HepG2 (cell line): ENCODE data around the gene SAMM50. TPM values are rescaled to one million over a fixed set of nuclear protein-coding genes. Genes with fewer than 3 reads are reported as not detected.

Experiments
- ATAC-seq: fragments of 200-7000 bp; cut with Tn5 transposase; 3 replicates; pipeline ENCODE4 v1.9.1; 2020; ENCODE audit warnings: mild to moderate bottlenecking, moderate library complexity
- BruUV-seq: library from RNA; stranded (reverse); fragments of 400-500 nt; replicated peaks from 2 replicates; lab custom pipeline; 2021; lab: Mats Ljungman, UMichigan
- CTCF ChIA-PET: fragments of 300-600 bp; formaldehyde crosslinking; extraction: SDS; loops from one replicate; lab custom pipeline; 2021; ENCODE audit warnings: low total read pairs, inconsistent platforms, low intra/inter-chr PET ratio; lab: Yijun Ruan, JAX
- POLR2A ChIA-PET: fragments of 350-600 bp; sonication (Branson Sonifier 250); formaldehyde crosslinking; loops from one replicate; lab custom pipeline; 2020; ENCODE audit warnings: antibody characterized with exemption, inconsistent platforms; lab: Yijun Ruan, JAX
- DNase-seq: peaks from one replicate; pipeline ENCODE4 v3.0.0-alpha.2; 2015; ENCODE audit warnings: low spot score
- FAIRE-seq: peaks from 3 replicates; lab custom pipeline; 2011; peaks lifted over from hg19 to GRCh38; lab: Jason Lieb, UNC
- H2AFZ ChIP-seq: one replicate; pipeline ENCODE4 v1.6.1; 2011; ENCODE audit warnings: low read length, inconsistent platforms
- H3K27ac ChIP-seq: fragments of 300-600 bp; 3 replicates; pipeline ENCODE4 v1.8.0; 2011; ENCODE audit warnings: mixed run types, mild to moderate bottlenecking, mixed read lengths, low read length, inconsistent platforms; ENCODE audit not compliant: insufficient read depth; ENCODE audit errors: extremely low read length
- H3K27me3 ChIP-seq, 2 experiments: fragments of 200-600 bp in 1 of 2; 2 replicates in 1 of 2; 3 replicates in 1 of 2; pipeline versions ENCODE4 v1.6.0 to v1.8.0; 2011; ENCODE audit warnings: low read length in 2 of 2, mild to moderate bottlenecking in 2 of 2, moderate library complexity in 2 of 2, inconsistent platforms in 1 of 2; ENCODE audit not compliant: insufficient read depth in 2 of 2, control insufficient read depth in 1 of 2
- H3K36me3 ChIP-seq, 2 experiments: fragments of 200-600 bp in 1 of 2; replicated peaks in 1 of 2; 2 replicates in 1 of 2; 3 replicates in 1 of 2; pipeline versions ENCODE4 v1.5.1 to v1.8.0; 2011; ENCODE audit warnings: low read length in 2 of 2, inconsistent platforms in 1 of 2; ENCODE audit not compliant: insufficient read depth in 2 of 2, control insufficient read depth in 1 of 2
- H3K4me1 ChIP-seq: 2 replicates; pipeline ENCODE4 v1.5.1; 2012; ENCODE audit warnings: low read length, inconsistent platforms; ENCODE audit not compliant: insufficient read depth
- H3K4me2 ChIP-seq: 2 replicates; pipeline ENCODE4 v1.6.0; 2011; ENCODE audit warnings: low read depth, low read length, inconsistent platforms
- H3K4me3 ChIP-seq, 3 experiments: fragments of 200-600 bp in 1 of 3; sonication (generic), shearing (Covaris generic) in 1 of 3; replicated peaks in 1 of 3; 2 replicates each; pipeline ENCODE4 v1.5.1; 2011 to 2016; ENCODE audit warnings: low read length in 3 of 3, inconsistent platforms in 2 of 3, low read depth in 2 of 3, mild to moderate bottlenecking in 2 of 3, control low read depth in 1 of 3, mixed read lengths in 1 of 3; ENCODE audit not compliant: insufficient read depth in 1 of 3
- H3K79me2 ChIP-seq: one replicate; pipeline ENCODE4 v1.6.1; 2011; ENCODE audit warnings: low read length, inconsistent platforms; ENCODE audit not compliant: insufficient read depth
- H3K9ac ChIP-seq: 2 replicates; pipeline ENCODE4 v1.6.0; 2011; ENCODE audit warnings: mild to moderate bottlenecking, low read depth, low read length, inconsistent platforms; ENCODE audit not compliant: insufficient read depth
- H3K9me3 ChIP-seq: 2 replicates; pipeline ENCODE4 v1.5.1; 2012; ENCODE audit warnings: mild to moderate bottlenecking, low read length
- H4K20me1 ChIP-seq: 2 replicates; pipeline ENCODE4 v1.6.0; 2011; ENCODE audit warnings: inconsistent platforms, mild to moderate bottlenecking, low read length, moderate library complexity; ENCODE audit not compliant: insufficient read depth
- BATF2 ChIP-seq: sonication (generic); formaldehyde crosslinking; IDR thresholded peaks from 2 replicates; pipeline ENCODE4 v1.8.0; 2022; ENCODE audit warnings: mild to moderate bottlenecking, missing genetic modification reagents, moderate library complexity
- EHMT2 ChIP-seq: fragments of 200-600 bp; sonication (generic); IDR thresholded peaks from 2 replicates; pipeline ENCODE4 v1.7.0; 2017; ENCODE audit warnings: antibody characterized with exemption, low read depth, low read length, borderline replicate concordance
- FOXA3 ChIP-seq: IDR thresholded peaks from 2 replicates; pipeline ENCODE4 v1.6.1; 2016; ENCODE audit warnings: missing genetic modification reagents, missing compliant biosample characterization
- GRHL1 ChIP-seq: sonication (generic); formaldehyde crosslinking; conservative IDR thresholded peaks from 2 replicates; pipeline ENCODE4 v1.8.0; 2022; ENCODE audit warnings: missing genetic modification reagents
- HNRNPL ChIP-seq: fragments of 200-400 bp; formaldehyde crosslinking; IDR thresholded peaks from 2 replicates; pipeline ENCODE4 v1.6.1; 2017; ENCODE audit warnings: mild to moderate bottlenecking, low read depth, low read length
- KLF16 ChIP-seq, 2 experiments: sonication (generic) in 1 of 2; formaldehyde crosslinking in 1 of 2; IDR thresholded peaks; 2 replicates each; pipeline versions ENCODE4 v1.6.1 to v1.8.0; 2016 to 2023; ENCODE audit warnings: missing genetic modification reagents in 2 of 2, missing compliant biosample characterization in 1 of 2
- MIER2 ChIP-seq: IDR thresholded peaks from 2 replicates; pipeline ENCODE4 v1.6.1; 2016; ENCODE audit warnings: missing biosample characterization, missing genetic modification reagents
- MTA1 ChIP-seq: sonication (generic); formaldehyde crosslinking; IDR thresholded peaks from 2 replicates; pipeline ENCODE4 v1.4.0; 2020; ENCODE audit warnings: missing genetic modification reagents, mild to moderate bottlenecking, borderline replicate concordance
- REL ChIP-seq: sonication (generic); formaldehyde crosslinking; conservative IDR thresholded peaks from 2 replicates; pipeline ENCODE4 v1.8.0; 2022; ENCODE audit warnings: mild to moderate bottlenecking, missing genetic modification reagents, moderate library complexity
- REPIN1 ChIP-seq: sonication (generic); formaldehyde crosslinking; IDR thresholded peaks from 2 replicates; pipeline ENCODE4 v1.8.0; 2022; ENCODE audit warnings: missing genetic modification reagents, low read depth, mild to moderate bottlenecking, borderline replicate concordance
- RFX1 ChIP-seq: fragments of 450-650 bp; IDR thresholded peaks from 2 replicates; pipeline ENCODE4 v1.6.1; 2017
- SKI ChIP-seq: fragments of 450-650 bp; IDR thresholded peaks from one replicate; pipeline ENCODE4 v1.6.1; 2018; ENCODE audit warnings: mild to moderate bottlenecking; ENCODE audit not compliant: partially characterized antibody
- ZBTB34 ChIP-seq: sonication (generic); formaldehyde crosslinking; IDR thresholded peaks from 2 replicates; pipeline ENCODE4 v1.8.0; 2022; ENCODE audit warnings: mild to moderate bottlenecking, missing genetic modification reagents
- ZFP41 ChIP-seq: sonication (generic); formaldehyde crosslinking; IDR thresholded peaks from 2 replicates; pipeline ENCODE4 v1.4.0; 2020; ENCODE audit warnings: mild to moderate bottlenecking, missing genetic modification reagents, borderline replicate concordance
- ZNF160 ChIP-seq: sonication (generic); formaldehyde crosslinking; IDR thresholded peaks from 2 replicates; pipeline ENCODE4 v1.8.0; 2022; ENCODE audit warnings: mild to moderate bottlenecking, inconsistent platforms, missing genetic modification reagents
- ZNF333 ChIP-seq: sonication (generic); formaldehyde crosslinking; IDR thresholded peaks from 2 replicates; pipeline ENCODE4 v1.4.0; 2020; ENCODE audit warnings: mild to moderate bottlenecking, missing genetic modification reagents, borderline replicate concordance
- ZNF652 ChIP-seq: IDR thresholded peaks from 2 replicates; pipeline ENCODE4 v1.6.1; 2016; ENCODE audit warnings: low read depth, borderline replicate concordance
- ZSCAN22 ChIP-seq: sonication (generic); formaldehyde crosslinking; IDR thresholded peaks from 2 replicates; pipeline ENCODE4 v1.4.0; 2020; ENCODE audit warnings: mild to moderate bottlenecking, missing genetic modification reagents
- WGBS: methylation state at CpG from one replicate; pipeline ENCODE4 v1.1.6; 2017; ENCODE audit warnings: low lambda C conversion rate; 5-methylcytosine and 5-hydroxymethylcytosine counted together
- in situ Hi-C: cut with HindIII; loops from 2 replicates; pipeline ENCODE4 v1.10.0; 2017; ENCODE audit warnings: low pct_unique_long_range_greater_than_20kb; ENCODE audit not compliant: extremely low pct_ligation_motif_present
- intact Hi-C: fragments of 100-400 bp; cut with micrococcal nuclease; formaldehyde crosslinking; loops from one replicate; pipeline ENCODE4 v1.10.0; 2022; ENCODE audit not compliant: unreplicated experiment
- polyA plus RNA-seq, 8 experiments: library from polyadenylated mRNA; depleted of rRNA in 3 of 8; stranded (reverse) in 7 of 8; unstranded in 1 of 8; fragments of >200 nt; fragmentation: Illumina TruSeq in 4 of 8; extraction: Trizol in 4 of 8; gene quantifications; 2 replicates each; pipeline versions ENCODE4 v1.2.1 to v1.2.3, GENCODE V29; 2011 to 2016; ENCODE audit warnings: low read depth in 4 of 8, missing spikeins in 1 of 8, mixed read lengths in 1 of 8; ENCODE audit not compliant: insufficient read depth in 1 of 8
- total RNA-seq, 5 experiments: library from RNA; depleted of rRNA; stranded (reverse); fragments of >200 nt; fragmentation: Illumina TruSeq; extraction: Trizol; gene quantifications; 2 replicates each; pipeline ENCODE4 v1.2.3, GENCODE V29; 2016; ENCODE audit warnings: low read depth in 1 of 5

The SAMM50 gene
- total and polyA plus RNA-seq, 2 of the 13 experiments (the other 11 are each of a cell fraction or from before 2014, with no cell fraction given), result 34.7 to 63.4 TPM

GRCh38 chr22:43919106-43919973 is 35.9 kb upstream of the SAMM50 start:
- BruUV-seq, result no TSS peak
- ChIA-PET CTCF (no interaction called here), POLR2A (no interaction called here)
- H4K20me1 ChIP-seq, result no peaks in the 10 kb centered on the region
- 58% methylated on average over 15 of the region's 16 CpGs for WGBS
- peaks cover 32% of the 10 kb centered on the region for H3K4me1 ChIP-seq
- intact Hi-C loops, result no loop called here
- H2AFZ ChIP-seq, result no peak overlapping the region
- H3K36me3 ChIP-seq, result no peaks in the 10 kb centered on the region
- H3K27ac ChIP-seq, result no peak overlapping the region
- no peak overlapping the region for H3K9ac ChIP-seq
- ATAC-seq (no peak), DNase-seq (no peak), FAIRE-seq (no peak)
- no peak overlapping the region for H3K4me2 ChIP-seq
- no peaks in the 10 kb centered on the region for H3K9me3 ChIP-seq
- no peaks in the 10 kb centered on the region; a peak in 1 of 5 replicates for H3K27me3 ChIP-seq
- H3K4me3 ChIP-seq, result no peak overlapping the region
- TF ChIP-seq HNRNPL (no peak), KLF16 (CRISPR knock-in tag; IDR thresholded peaks at IDR 0.05) (no peak), ZNF160 (CRISPR knock-in tag) (no peak), ZFP41 (CRISPR knock-in tag) (no peak), ZSCAN22 (CRISPR knock-in tag) (no peak), MTA1 (CRISPR knock-in tag) (no peak), EHMT2 (no peak), ZNF652 (CRISPR knock-in tag) (no peak), REPIN1 (CRISPR knock-in tag) (no peak), BATF2 (CRISPR knock-in tag) (no peak), ZNF333 (CRISPR knock-in tag) (no peak), GRHL1 (CRISPR knock-in tag) (no peak), MIER2 (CRISPR knock-in tag) (no peak), FOXA3 (CRISPR knock-in tag) (no peak), RFX1 (no peak), ZBTB34 (CRISPR knock-in tag) (no peak), SKI (no peak), REL (no peak)
- in situ Hi-C loops, result no loop called here
- H3K79me2 ChIP-seq, result no peaks in the 10 kb centered on the region
